Mesenchymal stem cell (in vitro differentiated cells and primary cell): Measurements from ENCODE around the gene ABHD6.

Experiments used
- DNase-seq: peaks from one replicate; pipeline ENCODE4 v3.0.0-alpha.2; 2013
- H2AFZ ChIP-seq: one replicate; pipeline ENCODE4 v1.6.1; 2013; ENCODE audit warnings: low read depth, mild to moderate bottlenecking, control low read depth, inconsistent platforms, low read length, moderate library complexity
- H2AK5ac ChIP-seq: 2 replicates; pipeline ENCODE4 v1.6.1; 2013; ENCODE audit warnings: low read length, moderate library complexity, mild to moderate bottlenecking, inconsistent platforms; ENCODE audit not compliant: severe bottlenecking
- H2BK120ac ChIP-seq: one replicate; pipeline ENCODE4 v1.6.1; 2013; ENCODE audit warnings: low read depth, mild to moderate bottlenecking, inconsistent platforms, low read length, moderate library complexity
- H2BK12ac ChIP-seq, 2 experiments: one replicate each; pipeline ENCODE4 v1.6.1; 2013; ENCODE audit warnings: inconsistent platforms in 2 of 2, low read length in 2 of 2, mild to moderate bottlenecking in 2 of 2, moderate library complexity in 2 of 2, control low read depth in 1 of 2
- H2BK15ac ChIP-seq: one replicate; pipeline ENCODE4 v1.6.1; 2013; ENCODE audit warnings: mild to moderate bottlenecking, low read depth, inconsistent platforms; ENCODE audit not compliant: poor library complexity, severe bottlenecking
- H2BK5ac ChIP-seq: 2 replicates; pipeline ENCODE4 v1.6.1; 2013; ENCODE audit warnings: low read depth, mild to moderate bottlenecking, low read length, control low read depth, inconsistent platforms; ENCODE audit not compliant: poor library complexity, severe bottlenecking
- H3K14ac ChIP-seq, 2 experiments: one replicate each; pipeline ENCODE4 v1.6.1; 2013; ENCODE audit warnings: inconsistent platforms in 2 of 2, low read length in 2 of 2, control low read depth in 1 of 2, mild to moderate bottlenecking in 1 of 2, moderate library complexity in 1 of 2
- H3K18ac ChIP-seq, 2 experiments: one replicate each; pipeline ENCODE4 v1.6.1; 2013; ENCODE audit warnings: inconsistent platforms in 2 of 2, low read length in 2 of 2, control low read depth in 1 of 2, low read depth in 1 of 2, mild to moderate bottlenecking in 1 of 2
- H3K23ac ChIP-seq, 2 experiments: one replicate each; pipeline ENCODE4 v1.6.1; 2013; ENCODE audit warnings: inconsistent platforms in 2 of 2, low read length in 2 of 2, mild to moderate bottlenecking in 2 of 2, moderate library complexity in 2 of 2, control low read depth in 1 of 2
- H3K27ac ChIP-seq: 2 replicates; pipeline ENCODE4 v1.5.1; 2013; ENCODE audit warnings: mild to moderate bottlenecking, moderate library complexity, low read length, control low read depth, inconsistent platforms; ENCODE audit not compliant: poor library complexity, severe bottlenecking
- H3K27me3 ChIP-seq, 2 experiments: 2 replicates each; pipeline versions ENCODE4 v1.6.1 to v1.7.0; 2013; ENCODE audit warnings: low read length in 2 of 2, mild to moderate bottlenecking in 2 of 2, moderate library complexity in 2 of 2, control low read depth in 1 of 2, inconsistent platforms in 1 of 2; ENCODE audit not compliant: control insufficient read depth in 1 of 2, insufficient read depth in 1 of 2
- H3K36me3 ChIP-seq, 2 experiments: 2 replicates each; pipeline versions ENCODE4 v1.6.1 to v1.7.0; 2013; ENCODE audit warnings: low read length in 2 of 2, control low read depth in 1 of 2, inconsistent platforms in 1 of 2, low read depth in 1 of 2, mild to moderate bottlenecking in 1 of 2; ENCODE audit not compliant: insufficient read depth in 2 of 2, control insufficient read depth in 1 of 2
- H3K4ac ChIP-seq, 2 experiments: one replicate each; pipeline ENCODE4 v1.6.1; 2013; ENCODE audit warnings: inconsistent platforms in 2 of 2, low read length in 2 of 2, mild to moderate bottlenecking in 2 of 2, moderate library complexity in 2 of 2, control low read depth in 1 of 2, low read depth in 1 of 2
- H3K4me1 ChIP-seq: 2 replicates; pipeline ENCODE4 v1.6.1; 2013; ENCODE audit warnings: low read depth, low read length, control low read depth; ENCODE audit not compliant: control insufficient read depth, insufficient read depth
- H3K4me2 ChIP-seq: 2 replicates; pipeline ENCODE4 v1.6.1; 2013; ENCODE audit warnings: low read length, mild to moderate bottlenecking, inconsistent platforms; ENCODE audit not compliant: poor library complexity, severe bottlenecking
- H3K4me3 ChIP-seq, 2 experiments: 2 replicates each; pipeline versions ENCODE4 v1.5.1 to v1.7.0; 2013; ENCODE audit warnings: low read length in 2 of 2, mild to moderate bottlenecking in 2 of 2, control low read depth in 1 of 2, low read depth in 1 of 2; ENCODE audit not compliant: insufficient read depth in 1 of 2
- H3K79me1 ChIP-seq: replicated peaks from 2 replicates; pipeline ENCODE4 v1.6.1; 2013; ENCODE audit warnings: mild to moderate bottlenecking, control low read depth, low read length, inconsistent platforms; ENCODE audit not compliant: poor library complexity, severe bottlenecking
- H3K9ac ChIP-seq: 2 replicates; pipeline ENCODE4 v1.7.0; 2013; ENCODE audit warnings: mild to moderate bottlenecking, low read length, moderate library complexity
- H3K9me3 ChIP-seq: 2 replicates; pipeline ENCODE4 v1.7.0; 2013; ENCODE audit warnings: mild to moderate bottlenecking, low read length; ENCODE audit not compliant: control insufficient read depth
- H4K8ac ChIP-seq: one replicate; pipeline ENCODE4 v1.6.1; 2013; ENCODE audit warnings: inconsistent platforms, mild to moderate bottlenecking, low read length, moderate library complexity
- H4K91ac ChIP-seq: one replicate; pipeline ENCODE4 v1.6.1; 2013; ENCODE audit warnings: mild to moderate bottlenecking, low read length, inconsistent platforms
- WGBS: methylation state at CpG from one replicate; pipeline ENCODE4 v1.1.7; 2013; ENCODE audit warnings: mixed read lengths; 5-methylcytosine and 5-hydroxymethylcytosine counted together

The ABHD6 gene

DNA sequence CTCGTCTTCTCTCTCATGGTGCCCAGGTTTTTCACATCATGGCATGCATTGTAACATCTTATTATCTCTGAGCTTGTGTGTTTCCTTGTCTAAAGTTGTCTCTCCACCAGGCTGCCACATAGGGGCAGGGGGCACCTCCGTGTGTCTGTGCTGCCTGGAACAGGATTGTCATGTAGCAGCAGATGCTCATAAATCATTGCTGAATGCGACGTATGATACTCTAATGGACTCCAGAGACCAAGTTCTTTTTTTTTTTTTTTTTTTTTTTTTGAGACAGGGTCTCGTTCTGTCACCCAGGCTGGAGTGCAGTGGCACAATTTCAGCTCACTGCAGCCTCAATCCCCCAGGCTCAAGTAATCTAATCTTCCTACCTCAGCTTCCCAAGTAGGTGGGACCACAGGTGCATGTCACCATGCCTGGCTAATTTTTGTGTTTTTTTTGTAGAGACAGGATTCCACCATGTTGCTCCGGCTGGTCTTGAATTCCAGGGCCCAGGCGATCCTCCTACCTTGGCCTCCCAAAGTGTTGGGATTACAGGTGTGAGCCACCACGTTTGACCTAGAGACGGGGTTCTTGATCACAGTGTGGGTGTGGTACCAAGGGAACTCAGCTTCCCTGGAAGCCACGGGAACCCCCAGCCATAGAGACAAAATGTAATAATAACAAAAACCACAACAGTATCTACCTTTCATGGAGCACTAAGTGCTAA lies 22.1 kb upstream of the ABHD6 start:
- Histone ChIP-seq H3K4ac (no peak overlapping the region), H3K14ac (no peak overlapping the region), H3K79me1 (no peaks in the 10 kb centered on the region), H3K4me1 (peaks cover 6% of the 10 kb centered on the region), H3K23ac (no peak overlapping the region), H3K36me3 (no peaks in the 10 kb centered on the region), H2BK5ac (no peak overlapping the region), H3K9ac (no peak overlapping the region), H3K27me3 (peaks cover 0 to 34% of the 10 kb centered on the region in 2 experiments), H2BK120ac (no peak overlapping the region), H4K91ac (no peak overlapping the region), H2BK12ac (no peak overlapping the region), H2AK5ac (no peak overlapping the region), H2BK15ac (no peak overlapping the region), H3K18ac (no peak overlapping the region), H4K8ac (no peak overlapping the region), H3K27ac (no peak overlapping the region), H3K4me2 (no peak overlapping the region), H3K4me3 (no peak overlapping the region), H2AFZ (no peak overlapping the region), H3K9me3 (no peaks in the 10 kb centered on the region)
- WGBS, result 83% methylated on average over 9 of the region's 10 CpGs
- no peak for DNase-seq

GRCh38 chr3:58216496-58217195 lies 20.9 kb upstream of the ABHD6 start:
- H3K36me3 ChIP-seq, result no peaks in the 10 kb centered on the region
- H2BK120ac ChIP-seq, result no peak overlapping the region
- no peak overlapping the region for H3K27ac ChIP-seq
- no peak overlapping the region for H3K18ac ChIP-seq
- WGBS, result 79% methylated on average over 10 of the region's 10 CpGs
- no peak overlapping the region for H3K4ac ChIP-seq
- H3K9me3 ChIP-seq, result no peaks in the 10 kb centered on the region
- H3K9ac ChIP-seq, result no peak overlapping the region
- H3K27me3 ChIP-seq, result peaks cover 0 to 25% of the 10 kb centered on the region in 2 experiments
- H4K91ac ChIP-seq, result no peak overlapping the region
- no peak overlapping the region for H2BK5ac ChIP-seq
- no peak overlapping the region for H3K14ac ChIP-seq
- no peak overlapping the region for H2AFZ ChIP-seq
- no peak overlapping the region for H3K4me2 ChIP-seq
- H3K4me3 ChIP-seq, result no peak overlapping the region
- no peak overlapping the region for H4K8ac ChIP-seq
- H3K4me1 ChIP-seq, result peaks cover 6% of the 10 kb centered on the region
- H2AK5ac ChIP-seq, result no peak overlapping the region
- no peak overlapping the region for H3K23ac ChIP-seq
- H2BK12ac ChIP-seq, result no peak overlapping the region
- no peaks in the 10 kb centered on the region for H3K79me1 ChIP-seq
- H2BK15ac ChIP-seq, result no peak overlapping the region
- no peak for DNase-seq

GRCh38 chr3:58217209-58217811 lies 20.3 kb upstream of the ABHD6 start:
- no peak overlapping the region for H3K4ac ChIP-seq
- no peak overlapping the region for H2BK15ac ChIP-seq
- H2BK12ac ChIP-seq, result no peak overlapping the region
- H4K8ac ChIP-seq, result no peak overlapping the region
- peak; percentile 80 for DNase-seq
- no peak overlapping the region for H3K14ac ChIP-seq
- H3K9me3 ChIP-seq, result no peaks in the 10 kb centered on the region
- H3K36me3 ChIP-seq, result no peaks in the 10 kb centered on the region
- H3K4me1 ChIP-seq, result peaks cover 6% of the 10 kb centered on the region
- H2BK120ac ChIP-seq, result no peak overlapping the region
- no peak overlapping the region for H3K27ac ChIP-seq
- no peak overlapping the region for H2BK5ac ChIP-seq
- peaks cover 0 to 25% of the 10 kb centered on the region in 2 experiments for H3K27me3 ChIP-seq
- no peak overlapping the region for H3K23ac ChIP-seq
- no peak overlapping the region for H4K91ac ChIP-seq
- H2AK5ac ChIP-seq, result no peak overlapping the region
- WGBS, result 9% methylated on average over 13 of the region's 15 CpGs
- H3K4me2 ChIP-seq, result peak overlapping the region; percentile 41
- peak overlapping the region in 1 of 2 experiments; percentile 11 for H3K18ac ChIP-seq
- H3K79me1 ChIP-seq, result no peaks in the 10 kb centered on the region
- no peak overlapping the region for H2AFZ ChIP-seq
- H3K4me3 ChIP-seq, result peak overlapping the region in 1 of 2 experiments; percentile 11
- H3K9ac ChIP-seq, result no peak overlapping the region

DNA sequence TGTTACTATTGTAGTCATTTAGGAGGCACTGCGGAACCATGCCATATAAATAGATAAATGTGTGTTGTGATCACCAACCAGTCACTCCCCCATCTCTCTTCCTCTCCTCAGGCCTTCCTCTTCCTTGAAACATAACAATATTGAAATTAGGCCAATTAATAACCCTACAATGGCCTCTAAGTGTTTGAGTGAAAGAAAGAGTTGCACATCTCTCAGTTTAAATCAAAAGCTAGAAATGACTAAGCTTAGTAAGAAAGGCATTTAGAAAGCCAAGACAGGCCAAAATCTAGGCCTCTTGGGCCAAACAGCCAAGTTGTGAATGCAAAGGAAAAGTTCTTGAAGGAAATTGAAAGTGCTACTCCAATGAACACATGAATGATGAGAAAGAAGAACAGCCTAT lies 18.7 kb upstream of the ABHD6 start:
- Histone ChIP-seq H3K18ac (no peak overlapping the region), H2AFZ (no peak overlapping the region), H3K27me3 (peaks cover 0 to 19% of the 10 kb centered on the region in 2 experiments), H3K79me1 (no peaks in the 10 kb centered on the region), H2BK15ac (no peak overlapping the region), H3K9me3 (no peaks in the 10 kb centered on the region), H3K36me3 (no peaks in the 10 kb centered on the region), H3K23ac (no peak overlapping the region), H3K27ac (no peak overlapping the region), H2BK120ac (no peak overlapping the region), H4K91ac (no peak overlapping the region), H3K4me2 (no peak overlapping the region), H3K4me1 (peaks cover 8% of the 10 kb centered on the region), H2BK5ac (no peak overlapping the region), H3K4me3 (no peak overlapping the region), H3K9ac (no peak overlapping the region), H2BK12ac (no peak overlapping the region), H4K8ac (no peak overlapping the region), H3K14ac (no peak overlapping the region), H3K4ac (no peak overlapping the region), H2AK5ac (no peak overlapping the region)
- DNase-seq, result no peak
- WGBS, result no CpG with 5 or more reads among the region's 1 CpG
